Upper lobe of left lung (tissue), 4 donors: ENCODE results near the gene TRIM8.

Experiments
- POLR2AphosphoS5 ChIP-seq, 2 donors: sonication (generic); formaldehyde crosslinking; IDR thresholded peaks; one replicate each; pipeline ENCODE4 v1.5.1; 2017; ENCODE audit warnings: antibody characterized with exemption in 2 of 2
- TF ChIP-seq, protein P1 (sequence below), 6 experiments: fragments of 450-650 bp in 4 of 6; fragments of 200-600 bp in 2 of 6; sonication (generic) in 2 of 6; IDR thresholded peaks; one replicate each; pipeline ENCODE4 v1.5.1; 2016 to 2019; ENCODE audit warnings: antibody characterized with exemption in 6 of 6

DNA sequence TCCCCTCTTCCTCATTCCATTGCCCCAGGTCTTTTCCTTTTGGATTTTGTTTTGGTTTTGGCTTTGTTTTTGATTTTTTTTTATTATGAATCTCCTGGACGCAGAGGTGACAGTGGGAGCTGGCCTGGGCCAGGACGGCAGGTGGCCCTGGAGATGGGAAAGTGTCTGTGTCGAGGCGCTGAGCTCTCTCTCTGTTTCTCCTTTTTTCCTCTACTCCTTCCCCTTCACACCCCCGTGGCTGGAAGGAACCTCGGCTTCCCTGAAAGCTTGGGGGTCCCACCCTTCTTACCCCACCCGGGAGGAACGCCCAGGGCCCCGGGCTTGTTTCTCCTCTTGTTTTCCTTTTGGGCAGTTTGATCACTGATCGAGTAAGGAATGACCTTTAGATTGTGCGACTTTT, 13.2 kb downstream of the TRIM8 start:
- TF ChIP-seq, protein P1, sequence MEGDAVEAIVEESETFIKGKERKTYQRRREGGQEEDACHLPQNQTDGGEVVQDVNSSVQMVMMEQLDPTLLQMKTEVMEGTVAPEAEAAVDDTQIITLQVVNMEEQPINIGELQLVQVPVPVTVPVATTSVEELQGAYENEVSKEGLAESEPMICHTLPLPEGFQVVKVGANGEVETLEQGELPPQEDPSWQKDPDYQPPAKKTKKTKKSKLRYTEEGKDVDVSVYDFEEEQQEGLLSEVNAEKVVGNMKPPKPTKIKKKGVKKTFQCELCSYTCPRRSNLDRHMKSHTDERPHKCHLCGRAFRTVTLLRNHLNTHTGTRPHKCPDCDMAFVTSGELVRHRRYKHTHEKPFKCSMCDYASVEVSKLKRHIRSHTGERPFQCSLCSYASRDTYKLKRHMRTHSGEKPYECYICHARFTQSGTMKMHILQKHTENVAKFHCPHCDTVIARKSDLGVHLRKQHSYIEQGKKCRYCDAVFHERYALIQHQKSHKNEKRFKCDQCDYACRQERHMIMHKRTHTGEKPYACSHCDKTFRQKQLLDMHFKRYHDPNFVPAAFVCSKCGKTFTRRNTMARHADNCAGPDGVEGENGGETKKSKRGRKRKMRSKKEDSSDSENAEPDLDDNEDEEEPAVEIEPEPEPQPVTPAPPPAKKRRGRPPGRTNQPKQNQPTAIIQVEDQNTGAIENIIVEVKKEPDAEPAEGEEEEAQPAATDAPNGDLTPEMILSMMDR (IDR thresholded peaks at IDR 0.05): no peak
- no peak for TF ChIP-seq POLR2AphosphoS5 (IDR thresholded peaks at IDR 0.05)
